HCT116 (cell line): ENCODE measurements around the gene FOXN3. TPM values are rescaled to one million over a fixed set of nuclear protein-coding genes. Genes with fewer than 3 reads are reported as not detected.

ENCODE experiments used
- ATAC-seq: fragments of 200-7000 bp; cut with Tn5 transposase; 2 replicates; pipeline ENCODE4 v1.9.1; 2020; ENCODE audit warnings: mild to moderate bottlenecking, moderate library complexity
- BruUV-seq: library from RNA; stranded (reverse); fragments of 400-500 nt; replicated peaks from 2 replicates; lab custom pipeline; 2021; lab: Mats Ljungman, UMichigan
- CTCF ChIA-PET: fragments of 300-600 bp; sonication (Branson Sonifier 250); formaldehyde crosslinking; loops from one replicate; lab custom pipeline; 2021; ENCODE audit warnings: antibody characterized with exemption; lab: Charles Lee
- POLR2A ChIA-PET: fragments of 300-600, 350-600 bp; sonication (Branson Sonifier 250); formaldehyde crosslinking; loops from one replicate; lab custom pipeline; 2021; ENCODE audit warnings: antibody characterized with exemption; lab: Charles Lee
- RAD21 ChIA-PET, 2 experiments: fragments of 300-600 bp; sonication (Branson Sonifier 250); formaldehyde crosslinking; loops; one replicate each; lab custom pipeline; 2023; ENCODE audit warnings: low total read pairs in 2 of 2; ENCODE audit not compliant: uncharacterized antibody in 2 of 2, unreplicated experiment in 2 of 2, low non-redundant PET in 1 of 2; lab: Charles Lee
- DNase-seq: peaks from one replicate; pipeline ENCODE4 v3.0.0-alpha.2; 2010; ENCODE audit warnings: low read depth, low spot score
- H2AFZ ChIP-seq: fragments of 200-600 bp; shearing (Covaris generic), sonication (generic); 2 replicates; pipeline ENCODE4 v1.6.1; 2017; ENCODE audit warnings: low read depth, mixed run types, mixed read lengths, antibody characterized with exemption, low read length; ENCODE audit not compliant: poor library complexity, severe bottlenecking
- H3K27ac ChIP-seq: 2 replicates; pipeline ENCODE4 v1.5.1; 2012; ENCODE audit warnings: low read depth, low read length
- H3K27me3 ChIP-seq: fragments of 200-600 bp; sonication (generic); 2 replicates; pipeline ENCODE4 v1.6.1; 2016; ENCODE audit warnings: mixed run types, low read length, mixed read lengths; ENCODE audit not compliant: insufficient read depth
- H3K36me3 ChIP-seq, 2 experiments: fragments of 200-500 bp in 1 of 2; fragments of 200-600 bp in 1 of 2; sonication (Bioruptor generic) in 1 of 2; sonication (generic) in 1 of 2; 2 replicates each; pipeline versions ENCODE4 v1.5.1 to v1.6.1; 2014 to 2016; ENCODE audit warnings: low read length in 2 of 2, inconsistent platforms in 1 of 2, mixed read lengths in 1 of 2, mixed run types in 1 of 2; ENCODE audit not compliant: insufficient read depth in 2 of 2, control insufficient read depth in 1 of 2
- H3K4me1 ChIP-seq, 2 experiments: fragments of 200-600 bp in 1 of 2; sonication (generic) in 1 of 2; 2 replicates each; pipeline versions ENCODE4 v1.5.1 to v1.6.1; 2012 to 2017; ENCODE audit warnings: low read length in 2 of 2, inconsistent platforms in 1 of 2, mild to moderate bottlenecking in 1 of 2, mixed read lengths in 1 of 2, mixed run types in 1 of 2, moderate library complexity in 1 of 2; ENCODE audit not compliant: insufficient read depth in 2 of 2, control insufficient read depth in 1 of 2
- H3K4me2 ChIP-seq: fragments of 200-600 bp; sonication (generic); 2 replicates; pipeline ENCODE4 v1.6.1; 2017; ENCODE audit warnings: mixed run types, low read length, mixed read lengths
- H3K4me3 ChIP-seq, 2 experiments: fragments of 200-600 bp in 1 of 2; sonication (generic) in 1 of 2; replicated peaks in 1 of 2; 2 replicates each; pipeline ENCODE4 v1.5.1; 2011 to 2016; ENCODE audit warnings: low read length in 2 of 2, control low read depth in 1 of 2, low read depth in 1 of 2, mild to moderate bottlenecking in 1 of 2, mixed read lengths in 1 of 2, mixed run types in 1 of 2
- H3K79me2 ChIP-seq: fragments of 200-600 bp; sonication (generic); 2 replicates; pipeline ENCODE4 v1.6.1; 2017; ENCODE audit warnings: mild to moderate bottlenecking, mixed run types, low read length, moderate library complexity, mixed read lengths; ENCODE audit not compliant: insufficient read depth
- H3K9ac ChIP-seq: fragments of 200-600 bp; sonication (generic); 2 replicates; pipeline ENCODE4 v1.6.1; 2016; ENCODE audit warnings: low read length, mixed read lengths
- H3K9me2 ChIP-seq: fragments of 200-600 bp; sonication (generic), shearing (Covaris generic); 2 replicates; pipeline ENCODE4 v1.6.1; 2017; ENCODE audit warnings: mixed run types, mild to moderate bottlenecking, moderate library complexity; ENCODE audit not compliant: insufficient read depth
- H3K9me3 ChIP-seq, 2 experiments: fragments of 200-500 bp in 1 of 2; fragments of 200-600 bp in 1 of 2; sonication (Bioruptor generic) in 1 of 2; sonication (generic) in 1 of 2; 2 replicates each; pipeline ENCODE4 v1.6.1; 2014 to 2017; ENCODE audit warnings: low read length in 2 of 2, mixed read lengths in 2 of 2, inconsistent platforms in 1 of 2, low read depth in 1 of 2, mild to moderate bottlenecking in 1 of 2, mixed run types in 1 of 2, moderate library complexity in 1 of 2; ENCODE audit not compliant: control insufficient read depth in 1 of 2, insufficient read depth in 1 of 2
- H4K20me1 ChIP-seq: fragments of 200-600 bp; sonication (generic), shearing (Covaris generic); 2 replicates; pipeline ENCODE4 v1.6.1; 2017; ENCODE audit warnings: mixed run types, mild to moderate bottlenecking, moderate library complexity; ENCODE audit not compliant: insufficient read depth
- CBX3 ChIP-seq: IDR thresholded peaks from 2 replicates; pipeline ENCODE4 v1.6.1; 2012; ENCODE audit warnings: low read depth
- CEBPB ChIP-seq: IDR thresholded peaks from 2 replicates; pipeline ENCODE4 v1.6.1; 2012; ENCODE audit warnings: low read depth
- CTCF ChIP-seq, 3 experiments: fragments of 200-600 bp in 1 of 3; sonication (generic) in 1 of 3; IDR thresholded peaks in 2 of 3; conservative IDR thresholded peaks in 1 of 3; 2 replicates each; pipeline ENCODE4 v1.5.1; 2012 to 2017; ENCODE audit warnings: low read depth in 2 of 3, low read length in 2 of 3, antibody characterized with exemption in 1 of 3, borderline replicate concordance in 1 of 3, control low read depth in 1 of 3, mild to moderate bottlenecking in 1 of 3, mixed read lengths in 1 of 3, mixed run types in 1 of 3, moderate library complexity in 1 of 3; ENCODE audit not compliant: insufficient read depth in 1 of 3
- EZH2 ChIP-seq: fragments of 200-600 bp; sonication (generic); IDR thresholded peaks from 2 replicates; pipeline ENCODE4 v1.6.1; 2017; ENCODE audit warnings: antibody characterized with exemption, mixed run types
- FOSL1 ChIP-seq: IDR thresholded peaks from 2 replicates; pipeline ENCODE4 v1.6.1; 2012; ENCODE audit warnings: low read depth
- JUND ChIP-seq: IDR thresholded peaks from 2 replicates; pipeline ENCODE4 v1.6.1; 2012
- POLR2AphosphoS5 ChIP-seq: IDR thresholded peaks from 2 replicates; pipeline ENCODE4 v1.6.1; 2011; ENCODE audit warnings: mild to moderate bottlenecking, low read depth, low read length, moderate library complexity
- RAD21 ChIP-seq: IDR thresholded peaks from 2 replicates; pipeline ENCODE4 v1.6.1; 2012; ENCODE audit warnings: low read depth, mild to moderate bottlenecking
- SIN3A ChIP-seq: IDR thresholded peaks from 2 replicates; pipeline ENCODE4 v1.6.1; 2012; ENCODE audit warnings: low read depth
- SP1 ChIP-seq: IDR thresholded peaks from 2 replicates; pipeline ENCODE4 v1.6.1; 2012; ENCODE audit warnings: low read depth
- SRF ChIP-seq: IDR thresholded peaks from 2 replicates; pipeline ENCODE4 v1.6.1; 2012; ENCODE audit warnings: low read depth
- TCF7L2 ChIP-seq: IDR thresholded peaks from 2 replicates; pipeline ENCODE4 v1.7.0; 2011; ENCODE audit warnings: borderline replicate concordance, inconsistent platforms; ENCODE audit not compliant: insufficient read depth, insufficient read length; ENCODE audit errors: extremely low read depth
- YY1 ChIP-seq: IDR thresholded peaks from 2 replicates; pipeline ENCODE4 v1.6.1; 2011; ENCODE audit warnings: low read length, low read depth, moderate library complexity, mild to moderate bottlenecking; ENCODE audit not compliant: insufficient replicate concordance; ENCODE audit errors: extremely low read depth
- ZFX ChIP-seq: fragments of 450-650 bp; IDR thresholded peaks from 2 replicates; pipeline ENCODE4 v1.6.1; 2017
- ZNF274 ChIP-seq: fragments of 200-500 bp; sonication (Bioruptor generic); IDR thresholded peaks from 2 replicates; pipeline ENCODE4 v1.6.1; 2014; ENCODE audit warnings: mild to moderate bottlenecking, low read depth, low read length, inconsistent platforms
- intact Hi-C: fragments of 100-400 bp; cut with micrococcal nuclease; formaldehyde crosslinking; loops from 2 replicates; pipeline ENCODE4 v1.10.0; 2022
- total RNA-seq: library from RNA; stranded (reverse); gene quantifications from one replicate; pipeline ENCODE4 v1.2.1, GENCODE V29; 2021; ENCODE audit not compliant: unreplicated experiment
- TF ChIP-seq, protein P1 (sequence below): IDR thresholded peaks from 2 replicates; pipeline ENCODE4 v1.6.1; 2012
- TF ChIP-seq, protein P2 (sequence below): IDR thresholded peaks from 2 replicates; pipeline ENCODE4 v1.6.1; 2012
- TF ChIP-seq, protein P3 (sequence below): IDR thresholded peaks from 2 replicates; pipeline ENCODE4 v1.6.1; 2012; ENCODE audit warnings: low read depth

FOXN3 gene
- total RNA-seq, 1 experiment from 2014 or later = 20.0 TPM

DNA sequence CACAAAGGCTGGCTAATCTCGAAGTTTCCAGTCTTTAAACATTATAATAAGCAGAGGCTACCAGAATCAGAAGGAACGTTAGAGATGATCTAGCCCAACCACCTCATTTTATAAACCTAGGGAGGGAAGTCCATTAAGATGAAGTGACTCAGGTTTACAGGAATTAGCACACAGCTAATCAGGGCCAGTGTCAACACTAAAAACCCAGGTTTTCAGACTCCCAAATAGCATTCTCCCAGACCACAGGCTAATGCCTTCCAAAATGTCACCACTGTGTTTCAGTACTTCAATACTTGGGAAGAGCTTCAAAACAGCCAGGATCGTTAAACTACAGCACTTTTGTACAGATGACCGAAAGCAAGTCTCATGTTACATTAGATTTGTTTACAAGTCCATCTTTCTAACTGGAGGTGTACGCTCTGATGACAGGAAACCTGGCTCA lies 89.2 kb downstream of the FOXN3 start:
- DNase-seq = no peak
- intact Hi-C loops = no loop called here
- Histone ChIP-seq H3K27me3 (no peaks in the 10 kb centered on the region), H3K9me2 (no peaks in the 10 kb centered on the region), H3K4me2 (no peak overlapping the region), H4K20me1 (no peaks in the 10 kb centered on the region), H3K9ac (no peak overlapping the region), H3K27ac (no peak overlapping the region), H3K36me3 (no peaks in the 10 kb centered on the region)
- BruUV-seq = no TSS peak
- POLR2A ChIA-PET = no interaction called here
- TF ChIP-seq SP1 (no peak), CEBPB (no peak), POLR2AphosphoS5 (no peak), JUND (no peak), CBX3 (no peak), CTCF (IDR thresholded peaks at IDR 0.05 in 2 of 3, conservative IDR thresholded peaks at IDR 0.05 in 1 of 3; ENCODE audit: borderline replicate concordance in 1 of 3, insufficient read depth in 1 of 3, low read depth in 2 of 3, low read length in 2 of 3) (no peak), ZNF274 (no peak), RAD21 (no peak), EZH2 (no peak), TCF7L2 (no peak), FOSL1 (no peak), ZFX (no peak), SIN3A (no peak), SRF (no peak), YY1 (no peak)
- TF ChIP-seq, protein P1, sequence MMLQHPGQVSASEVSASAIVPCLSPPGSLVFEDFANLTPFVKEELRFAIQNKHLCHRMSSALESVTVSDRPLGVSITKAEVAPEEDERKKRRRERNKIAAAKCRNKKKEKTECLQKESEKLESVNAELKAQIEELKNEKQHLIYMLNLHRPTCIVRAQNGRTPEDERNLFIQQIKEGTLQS = no peak
- TF ChIP-seq, protein P2, sequence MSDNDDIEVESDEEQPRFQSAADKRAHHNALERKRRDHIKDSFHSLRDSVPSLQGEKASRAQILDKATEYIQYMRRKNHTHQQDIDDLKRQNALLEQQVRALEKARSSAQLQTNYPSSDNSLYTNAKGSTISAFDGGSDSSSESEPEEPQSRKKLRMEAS = no peak
- TF ChIP-seq, protein P3, sequence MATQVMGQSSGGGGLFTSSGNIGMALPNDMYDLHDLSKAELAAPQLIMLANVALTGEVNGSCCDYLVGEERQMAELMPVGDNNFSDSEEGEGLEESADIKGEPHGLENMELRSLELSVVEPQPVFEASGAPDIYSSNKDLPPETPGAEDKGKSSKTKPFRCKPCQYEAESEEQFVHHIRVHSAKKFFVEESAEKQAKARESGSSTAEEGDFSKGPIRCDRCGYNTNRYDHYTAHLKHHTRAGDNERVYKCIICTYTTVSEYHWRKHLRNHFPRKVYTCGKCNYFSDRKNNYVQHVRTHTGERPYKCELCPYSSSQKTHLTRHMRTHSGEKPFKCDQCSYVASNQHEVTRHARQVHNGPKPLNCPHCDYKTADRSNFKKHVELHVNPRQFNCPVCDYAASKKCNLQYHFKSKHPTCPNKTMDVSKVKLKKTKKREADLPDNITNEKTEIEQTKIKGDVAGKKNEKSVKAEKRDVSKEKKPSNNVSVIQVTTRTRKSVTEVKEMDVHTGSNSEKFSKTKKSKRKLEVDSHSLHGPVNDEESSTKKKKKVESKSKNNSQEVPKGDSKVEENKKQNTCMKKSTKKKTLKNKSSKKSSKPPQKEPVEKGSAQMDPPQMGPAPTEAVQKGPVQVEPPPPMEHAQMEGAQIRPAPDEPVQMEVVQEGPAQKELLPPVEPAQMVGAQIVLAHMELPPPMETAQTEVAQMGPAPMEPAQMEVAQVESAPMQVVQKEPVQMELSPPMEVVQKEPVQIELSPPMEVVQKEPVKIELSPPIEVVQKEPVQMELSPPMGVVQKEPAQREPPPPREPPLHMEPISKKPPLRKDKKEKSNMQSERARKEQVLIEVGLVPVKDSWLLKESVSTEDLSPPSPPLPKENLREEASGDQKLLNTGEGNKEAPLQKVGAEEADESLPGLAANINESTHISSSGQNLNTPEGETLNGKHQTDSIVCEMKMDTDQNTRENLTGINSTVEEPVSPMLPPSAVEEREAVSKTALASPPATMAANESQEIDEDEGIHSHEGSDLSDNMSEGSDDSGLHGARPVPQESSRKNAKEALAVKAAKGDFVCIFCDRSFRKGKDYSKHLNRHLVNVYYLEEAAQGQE = no peak
- TF ChIP-seq, all 23 proteins: peak for 0
- H3K4me1 ChIP-seq = no peaks in the 10 kb centered on the region
- ChIA-PET RAD21 (no interaction called here), CTCF (no interaction called here)
- ATAC-seq = no peak
- H3K79me2 ChIP-seq = no peaks in the 10 kb centered on the region
- H3K4me3 ChIP-seq = no peak overlapping the region
- H2AFZ ChIP-seq = no peak overlapping the region
- H3K9me3 ChIP-seq = no peaks in the 10 kb centered on the region
